ENCODE data around the gene NBEA. TPM values are rescaled to one million over a fixed set of nuclear protein-coding genes. Genes with fewer than 3 reads are reported as not detected.

Gene NBEA
- total RNA-seq, 1 donor from 2014 or later: 3.9 TPM

- TF ChIP-seq, protein P1, sequence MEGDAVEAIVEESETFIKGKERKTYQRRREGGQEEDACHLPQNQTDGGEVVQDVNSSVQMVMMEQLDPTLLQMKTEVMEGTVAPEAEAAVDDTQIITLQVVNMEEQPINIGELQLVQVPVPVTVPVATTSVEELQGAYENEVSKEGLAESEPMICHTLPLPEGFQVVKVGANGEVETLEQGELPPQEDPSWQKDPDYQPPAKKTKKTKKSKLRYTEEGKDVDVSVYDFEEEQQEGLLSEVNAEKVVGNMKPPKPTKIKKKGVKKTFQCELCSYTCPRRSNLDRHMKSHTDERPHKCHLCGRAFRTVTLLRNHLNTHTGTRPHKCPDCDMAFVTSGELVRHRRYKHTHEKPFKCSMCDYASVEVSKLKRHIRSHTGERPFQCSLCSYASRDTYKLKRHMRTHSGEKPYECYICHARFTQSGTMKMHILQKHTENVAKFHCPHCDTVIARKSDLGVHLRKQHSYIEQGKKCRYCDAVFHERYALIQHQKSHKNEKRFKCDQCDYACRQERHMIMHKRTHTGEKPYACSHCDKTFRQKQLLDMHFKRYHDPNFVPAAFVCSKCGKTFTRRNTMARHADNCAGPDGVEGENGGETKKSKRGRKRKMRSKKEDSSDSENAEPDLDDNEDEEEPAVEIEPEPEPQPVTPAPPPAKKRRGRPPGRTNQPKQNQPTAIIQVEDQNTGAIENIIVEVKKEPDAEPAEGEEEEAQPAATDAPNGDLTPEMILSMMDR (IDR thresholded peaks at IDR 0.05): no peak
- Mint-ChIP-seq H3K4me3 (no peak overlapping the region), H3K27me3 (no peaks in the 10 kb centered on the region), H3K36me3 (ENCODE audit: low read depth) (no peaks in the 10 kb centered on the region), H3K27ac (no peak overlapping the region), H3K4me1 (no peaks in the 10 kb centered on the region), H3K9me3 (no peaks in the 10 kb centered on the region)
- CTCF ChIA-PET: no interaction called here
- POLR2A ChIA-PET: no interaction called here
- ATAC-seq (ENCODE audit: low read depth) (no peak), DNase-seq (no peak)
- intact Hi-C loops (cut with micrococcal nuclease): no loop called here
Measured at GRCh38 chr13:35631666-35632065, 689.6 kb downstream of the NBEA start.

GRCh38 chr13:35643625-35644024 is 701.6 kb downstream of the NBEA start:
- no peaks in the 10 kb centered on the region for H3K27me3 Mint-ChIP-seq
- ChIA-PET POLR2A (no interaction called here), CTCF (no interaction called here)

DNA sequence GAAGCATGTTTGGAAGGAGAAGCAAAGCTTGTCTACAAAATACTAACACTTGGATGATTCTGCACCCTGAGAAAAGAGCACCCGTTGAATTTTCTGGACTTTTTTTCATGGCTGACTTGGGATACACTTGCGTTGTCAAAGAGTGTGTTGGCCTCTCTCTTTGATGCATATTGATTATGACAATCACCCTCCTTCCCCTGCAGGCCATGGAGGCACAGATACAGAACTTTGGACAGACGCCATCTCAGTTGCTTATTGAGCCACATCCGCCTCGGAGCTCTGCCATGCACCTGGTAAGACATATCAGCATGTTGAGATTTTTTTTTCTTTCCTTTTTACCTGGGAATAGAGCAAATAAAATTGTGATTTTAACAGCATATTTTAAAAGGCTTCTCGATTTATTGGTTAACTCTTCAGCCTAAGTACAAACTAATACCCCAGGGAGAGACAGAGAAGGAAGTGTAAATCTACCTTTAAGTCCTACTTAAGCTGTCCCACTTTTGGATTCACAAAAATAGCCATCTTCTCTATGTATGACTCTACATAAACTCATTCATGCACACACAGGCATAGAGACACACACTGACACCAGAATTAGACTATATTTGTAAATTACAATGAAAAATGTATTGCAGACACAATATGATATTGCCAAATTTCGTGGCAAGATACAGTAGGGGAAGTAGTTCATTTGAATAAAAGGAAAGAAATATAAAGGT is 704.1 kb downstream of the NBEA start:
- intact Hi-C loops (cut with micrococcal nuclease): no loop called here
- DNase-seq (no peak), ATAC-seq (ENCODE audit: low read depth) (no peak)
- Mint-ChIP-seq H3K4me3 (no peak overlapping the region), H3K36me3 (ENCODE audit: low read depth) (no peaks in the 10 kb centered on the region), H3K9me3 (no peaks in the 10 kb centered on the region), H3K4me1 (no peaks in the 10 kb centered on the region), H3K27ac (no peak overlapping the region), H3K27me3 (no peaks in the 10 kb centered on the region)
- TF ChIP-seq, protein P1 (IDR thresholded peaks at IDR 0.05): no peak
- POLR2A ChIA-PET: no interaction called here
- CTCF ChIA-PET: no interaction called here

More at GRCh38 chr13:35643625-35644024, 701.6 kb downstream of the NBEA start:
- Mint-ChIP-seq H3K4me3 (no peak overlapping the region), H3K4me1 (no peaks in the 10 kb centered on the region), H3K36me3 (ENCODE audit: low read depth) (no peaks in the 10 kb centered on the region), H3K9me3 (no peaks in the 10 kb centered on the region), H3K27ac (no peak overlapping the region)
- ATAC-seq (ENCODE audit: low read depth): no peak
- intact Hi-C loops (cut with micrococcal nuclease): no loop called here
- no peak for DNase-seq
- TF ChIP-seq, protein P1 (IDR thresholded peaks at IDR 0.05): no peak

GRCh38 chr13:35648201-35648600 is 706.1 kb downstream of the NBEA start:
- Mint-ChIP-seq H3K27ac (no peak overlapping the region), H3K27me3 (no peaks in the 10 kb centered on the region), H3K36me3 (ENCODE audit: low read depth) (no peaks in the 10 kb centered on the region), H3K4me1 (no peaks in the 10 kb centered on the region), H3K4me3 (no peak overlapping the region), H3K9me3 (no peaks in the 10 kb centered on the region)
- intact Hi-C loops (cut with micrococcal nuclease): no loop called here
- CTCF ChIA-PET: no interaction called here
- ATAC-seq (ENCODE audit: low read depth) (no peak), DNase-seq (no peak)
- POLR2A ChIA-PET: no interaction called here
- TF ChIP-seq, protein P1 (IDR thresholded peaks at IDR 0.05): no peak

GRCh38 chr13:35649162-35649561 is 707.1 kb downstream of the NBEA start:
- H3K27ac Mint-ChIP-seq: no peak overlapping the region
- ChIA-PET CTCF (no interaction called here), POLR2A (no interaction called here)
- H3K4me3 Mint-ChIP-seq: no peak overlapping the region
- intact Hi-C loops (cut with micrococcal nuclease): no loop called here
- H3K36me3 Mint-ChIP-seq (ENCODE audit: low read depth): no peaks in the 10 kb centered on the region
- TF ChIP-seq, protein P1 (IDR thresholded peaks at IDR 0.05): no peak
- no peaks in the 10 kb centered on the region for H3K4me1 Mint-ChIP-seq
- H3K9me3 Mint-ChIP-seq: no peaks in the 10 kb centered on the region
- DNase-seq: no peak
- no peaks in the 10 kb centered on the region for H3K27me3 Mint-ChIP-seq
- no peak for ATAC-seq (ENCODE audit: low read depth)

Measured in activated B cell treated with CpG ODN at 0.5 μM for 24 hours (primary cell).